NCI-H1092 (cell line): ENCODE measurements around the gene SMG1.
"Not testable (repeated sequence)": the region's sequence is repeated elsewhere in the genome, so short reads cannot be mapped to it uniquely, and the experiment has no call there.

Source experiments
- DNase-seq: peaks from one replicate; lab custom pipeline; 2025; lab: John Stamatoyannopoulos, UW

The SMG1 gene

GRCh38 chr16:18799500-18799899, 126.7 kb downstream of the SMG1 start:
- no peak for DNase-seq

GRCh38 chr16:18797746-18798145, 128.5 kb downstream of the SMG1 start:
- no peak for DNase-seq

GRCh38 chr16:18796377-18796776, 129.8 kb downstream of the SMG1 start:
- no peak for DNase-seq

GRCh38 chr16:18792836-18793433, 133.3 kb downstream of the SMG1 start:
- no peak for DNase-seq

DNA sequence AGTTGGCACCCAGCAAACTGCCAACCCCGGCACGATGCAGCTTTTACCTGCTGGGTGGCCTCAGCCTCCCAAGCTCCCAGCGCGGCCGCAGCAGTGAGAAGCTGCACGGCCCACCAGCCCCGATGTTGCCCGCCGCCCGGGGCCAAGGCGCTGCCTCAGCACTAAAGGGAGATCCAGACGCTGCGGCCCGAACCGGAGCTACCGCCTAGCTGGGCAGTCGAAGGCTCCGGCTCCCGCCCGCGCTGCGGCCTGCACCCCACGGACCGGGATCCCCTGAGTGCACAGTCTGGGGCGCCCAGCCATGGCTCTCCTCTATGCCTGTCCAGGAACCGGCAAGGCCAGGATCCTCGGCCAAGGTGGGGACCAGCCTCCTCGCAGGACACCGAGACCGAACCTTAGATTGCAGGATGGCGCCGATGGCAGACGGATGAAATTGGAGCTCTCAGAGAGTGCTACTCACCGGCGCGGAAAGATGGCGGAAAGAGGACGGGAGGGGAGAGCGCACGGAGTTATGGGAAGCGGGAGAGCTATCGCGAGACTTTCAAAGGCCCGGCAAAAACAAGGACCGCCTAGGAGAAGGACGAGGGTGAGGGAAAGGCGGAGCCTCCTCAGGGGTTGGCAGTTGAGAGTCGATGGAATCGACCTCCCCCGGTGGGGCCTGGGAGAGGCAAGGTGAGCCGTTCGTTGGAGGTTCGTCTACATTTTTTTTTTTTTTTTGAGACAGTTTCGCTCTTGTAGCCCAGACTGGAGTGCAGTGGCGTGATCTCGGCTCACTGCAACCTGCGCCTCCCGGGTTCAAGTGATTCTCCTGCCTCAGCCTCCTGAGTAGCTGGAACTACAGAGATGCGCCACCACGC, 136.1 kb downstream of the SMG1 start, which contains the start of gene RPS15A:
Gene RPS15A, minus strand, starts transcription at position 485 of the 857 bp plus-strand sequence. CDS start 1,221 bp downstream, outside the sequence.
- DNase-seq, result peak; percentile 97

GRCh38 chr16:18789515-18789849, 136.7 kb downstream of the SMG1 start:
- no peak for DNase-seq

- DNase-seq, result no peak
These were observed 137.2 kb downstream of the SMG1 start for GRCh38 chr16:18788828-18789514.

GRCh38 chr16:18784917-18785623, 141.1 kb downstream of the SMG1 start:
- DNase-seq, result no peak

- DNase-seq, result no peak
These were observed 142.5 kb downstream of the SMG1 start for GRCh38 chr16:18783430-18784341.

DNA sequence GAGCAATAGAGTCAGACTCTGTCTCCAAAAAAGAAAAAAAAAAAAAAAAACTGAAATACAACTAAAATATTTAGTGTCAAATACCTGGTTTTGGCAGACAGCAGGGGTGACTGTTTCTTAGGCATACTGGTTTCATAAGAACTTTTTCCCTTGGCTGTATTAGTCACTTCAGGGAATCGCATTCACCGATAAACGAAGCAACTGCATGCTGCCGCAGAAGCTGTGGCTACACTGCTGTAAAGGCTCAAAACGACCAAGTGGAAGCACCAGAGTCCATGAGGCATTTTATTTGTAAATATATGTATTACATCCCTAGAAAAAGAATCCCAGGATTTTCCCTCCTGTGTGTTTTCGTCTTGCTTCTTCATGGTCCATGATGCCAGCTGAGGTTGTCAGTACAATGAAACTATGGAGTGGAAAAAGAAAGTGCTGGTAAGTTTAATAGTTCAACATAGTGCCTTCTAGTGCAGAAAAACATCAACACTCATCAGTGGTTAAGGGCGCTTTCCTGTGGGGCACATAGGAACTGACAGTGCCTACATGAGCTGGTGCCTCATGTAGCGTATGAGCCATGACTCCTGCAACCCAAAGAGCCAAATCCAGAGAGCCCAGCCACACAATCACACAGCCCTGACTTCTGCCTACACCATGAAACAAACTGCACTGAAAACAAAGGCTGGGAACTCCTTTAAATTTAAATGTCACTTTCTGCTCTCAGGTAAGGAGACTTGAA, 143.3 kb downstream of the SMG1 start:
- no peak for DNase-seq

- DNase-seq, result not testable (repeated sequence)
These were observed 145.0 kb downstream of the SMG1 start for GRCh38 chr16:18781232-18781631.

GRCh38 chr16:18780460-18781026, 145.7 kb downstream of the SMG1 start:
- not testable (repeated sequence) for DNase-seq

GRCh38 chr16:18777664-18778063, 148.5 kb downstream of the SMG1 start:
- DNase-seq, result not testable (repeated sequence)

DNA sequence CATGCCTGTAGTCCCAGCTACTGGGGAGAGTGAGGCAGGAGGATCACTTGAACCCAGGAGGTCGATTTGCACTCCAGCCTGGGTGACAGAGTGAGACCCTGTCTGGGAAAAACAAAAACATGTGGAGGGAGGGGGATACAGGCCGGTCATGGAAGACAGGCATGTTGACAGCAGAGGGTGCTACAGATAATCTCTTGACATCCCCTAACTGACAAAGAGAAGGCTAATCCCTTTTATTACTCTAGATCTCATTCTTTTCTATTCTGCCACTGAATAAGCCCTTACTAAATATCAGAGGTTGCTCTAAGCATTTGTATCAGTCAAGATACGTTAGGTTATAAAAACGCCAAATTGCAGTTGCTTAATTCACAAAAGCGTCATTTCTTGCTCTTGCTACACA, 149.9 kb downstream of the SMG1 start:
- DNase-seq, result not testable (repeated sequence)

GRCh38 chr16:18774651-18775050, 151.6 kb downstream of the SMG1 start:
- not testable (repeated sequence) for DNase-seq

DNA sequence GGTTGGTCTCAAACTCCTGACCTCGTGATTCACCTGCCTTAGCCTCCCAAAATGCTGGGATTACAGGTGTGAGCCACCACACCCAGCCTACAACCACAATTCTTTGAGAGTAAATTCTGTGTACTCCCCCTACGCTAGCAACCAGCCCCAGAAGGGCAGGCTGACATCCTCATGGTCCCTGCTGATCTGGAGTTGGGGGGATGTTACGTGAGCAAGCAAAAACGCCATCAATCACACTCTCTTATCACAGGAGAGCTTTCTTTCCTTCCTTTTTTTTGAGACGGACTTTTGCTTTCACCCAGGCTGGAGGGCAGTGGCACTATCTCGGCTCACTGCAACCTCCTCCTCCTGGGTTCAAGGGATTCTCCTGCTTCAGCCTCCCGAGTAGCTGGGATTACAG, 154.0 kb downstream of the SMG1 start:
- not testable (repeated sequence) for DNase-seq

DNA sequence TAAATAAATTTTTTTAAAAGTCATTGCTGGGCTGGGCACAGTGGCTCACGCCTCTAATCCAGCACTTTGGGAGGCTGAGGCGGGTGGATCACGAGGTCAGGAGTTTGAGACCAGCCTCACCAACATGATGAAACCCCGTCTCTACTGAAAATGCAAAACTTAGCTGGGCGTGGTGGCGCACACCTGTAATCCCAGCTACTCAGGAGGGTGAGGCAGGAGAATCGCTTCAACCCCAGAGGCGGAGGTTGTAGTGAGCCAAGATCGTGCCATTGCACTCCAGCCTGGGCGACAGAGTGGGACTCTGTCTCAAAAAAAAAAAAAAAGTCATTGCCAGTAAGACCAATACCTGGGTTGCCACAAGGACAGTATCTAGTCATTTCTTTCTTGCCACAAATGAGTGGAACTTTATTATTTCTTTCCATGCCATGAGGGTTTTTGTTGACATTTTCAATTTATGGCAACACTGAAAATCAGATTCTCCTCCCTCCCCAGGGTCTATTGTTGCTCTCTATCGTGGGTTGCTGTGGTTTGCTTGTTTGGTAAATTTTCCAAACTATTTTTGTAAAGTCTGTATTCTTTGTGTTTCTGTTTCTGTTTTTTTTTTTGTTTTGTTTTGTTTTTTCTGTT, 155.8 kb downstream of the SMG1 start:
- not testable (repeated sequence) for DNase-seq

GRCh38 chr16:18767217-18767616, 159.0 kb downstream of the SMG1 start:
- not testable (repeated sequence) for DNase-seq

DNA sequence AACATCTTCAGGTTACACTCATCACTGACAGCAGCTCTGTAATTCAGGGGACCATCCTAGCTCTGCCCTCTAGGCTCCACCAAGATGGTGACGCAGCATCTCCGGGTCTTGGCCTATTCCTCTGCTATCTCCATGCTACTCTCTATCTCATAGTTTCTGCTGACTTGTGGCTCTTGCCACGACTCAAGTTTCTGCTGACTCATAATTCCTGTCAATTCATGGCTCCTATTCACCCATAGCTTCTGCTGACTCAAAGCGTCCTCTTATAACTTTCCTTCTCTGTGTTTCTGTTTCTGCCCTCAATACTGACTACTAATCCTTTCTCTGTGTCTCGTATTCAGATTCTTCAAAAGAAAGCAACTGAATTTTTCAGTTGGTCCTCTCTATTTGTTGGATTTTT, 163.5 kb downstream of the SMG1 start:
- not testable (repeated sequence) for DNase-seq
